Prostate gland (tissue), 2 donors: Measurements from ENCODE around the gene NEGR1. TPM values are rescaled to one million over a fixed set of nuclear protein-coding genes. Genes with fewer than 3 reads are reported as not detected.

Experiments
- DNase-seq: peaks from one replicate; pipeline ENCODE4 v3.0.0-alpha.2; 2019; ENCODE audit warnings: low spot score
- H3K27ac ChIP-seq, 2 donors: fragments of 200-600 bp; sonication (generic); 2 replicates each; pipeline ENCODE4 v1.5.1; 2017 to 2019
- H3K27me3 ChIP-seq: fragments of 200-600 bp; sonication (generic); replicated peaks from 2 replicates; pipeline ENCODE4 v1.5.1; 2019; ENCODE audit not compliant: insufficient read depth
- H3K36me3 ChIP-seq, 2 donors: fragments of 200-600 bp; sonication (generic); 1 replicate in 1 of 2; 2 replicates in 1 of 2; pipeline versions ENCODE4 v1.5.1 to v1.8.1; 2017 to 2019
- H3K4me1 ChIP-seq: fragments of 200-600 bp; sonication (generic); replicated peaks from 2 replicates; pipeline ENCODE4 v1.5.1; 2019
- H3K4me3 ChIP-seq, 2 donors: fragments of 200-600 bp; sonication (generic); 2 replicates each; pipeline ENCODE4 v1.5.1; 2017 to 2019
- H3K9me3 ChIP-seq: fragments of 200-600 bp; sonication (generic); 2 replicates; pipeline ENCODE4 v1.5.1; 2017
- POLR2A ChIP-seq: fragments of 450-650 bp; IDR thresholded peaks from one replicate; pipeline ENCODE4 v1.6.1; 2016; ENCODE audit warnings: antibody characterized with exemption, mild to moderate bottlenecking
- POLR2AphosphoS5 ChIP-seq: sonication (generic); formaldehyde crosslinking; IDR thresholded peaks from one replicate; pipeline ENCODE4 v1.6.1; 2017; ENCODE audit warnings: antibody characterized with exemption
- WGBS: methylation state at CpG from one replicate; pipeline ENCODE4 v1.1.5; 2018; 5-methylcytosine and 5-hydroxymethylcytosine counted together
- intact Hi-C: fragments of 100-400 bp; cut with DNase I; formaldehyde crosslinking; loops from one replicate; pipeline ENCODE4 v1.14.2; 2022
- total RNA-seq, 2 donors: library from RNA; depleted of rRNA; stranded (reverse); fragments of >200 nt; gene quantifications; one replicate each; pipeline ENCODE4 v1.1.0, GENCODE V29; 2016
- TF ChIP-seq, protein P1 (sequence below), 4 experiments: fragments of 200-600 bp in 2 of 4; fragments of 450-650 bp in 2 of 4; sonication (generic) in 2 of 4; IDR thresholded peaks; 1 replicate in 3 of 4; 2 replicates in 1 of 4; pipeline ENCODE4 v1.5.1; 2016 to 2019; ENCODE audit warnings: antibody characterized with exemption in 4 of 4, mild to moderate bottlenecking in 2 of 4, moderate library complexity in 2 of 4

Gene NEGR1
- total RNA-seq, 2 donors from 2014 or later: 2.3 to 7.6 TPM

DNA sequence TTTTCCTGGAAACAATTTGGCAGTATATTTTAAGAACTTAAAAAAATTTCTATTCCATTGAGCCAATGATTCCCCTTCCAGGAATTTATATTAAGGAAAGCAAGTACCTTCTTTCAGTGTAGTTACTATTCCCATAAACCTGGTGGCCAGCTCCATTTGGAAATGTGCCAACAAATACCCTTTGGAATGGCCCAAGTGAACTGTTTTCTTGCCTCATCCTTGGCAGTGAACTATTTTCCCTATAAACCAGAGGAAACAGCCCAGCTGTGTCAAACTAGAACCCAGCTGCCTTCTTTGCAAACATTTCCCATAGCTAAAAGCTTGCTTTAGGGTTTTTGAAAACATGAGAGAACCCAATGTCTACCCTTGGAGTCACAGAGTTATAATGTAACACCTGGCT, 496.9 kb downstream of the NEGR1 start:
- DNase-seq: no peak
- intact Hi-C loops: no loop called here
- TF ChIP-seq POLR2AphosphoS5 (no peak), POLR2A (no peak)
- TF ChIP-seq, protein P1, sequence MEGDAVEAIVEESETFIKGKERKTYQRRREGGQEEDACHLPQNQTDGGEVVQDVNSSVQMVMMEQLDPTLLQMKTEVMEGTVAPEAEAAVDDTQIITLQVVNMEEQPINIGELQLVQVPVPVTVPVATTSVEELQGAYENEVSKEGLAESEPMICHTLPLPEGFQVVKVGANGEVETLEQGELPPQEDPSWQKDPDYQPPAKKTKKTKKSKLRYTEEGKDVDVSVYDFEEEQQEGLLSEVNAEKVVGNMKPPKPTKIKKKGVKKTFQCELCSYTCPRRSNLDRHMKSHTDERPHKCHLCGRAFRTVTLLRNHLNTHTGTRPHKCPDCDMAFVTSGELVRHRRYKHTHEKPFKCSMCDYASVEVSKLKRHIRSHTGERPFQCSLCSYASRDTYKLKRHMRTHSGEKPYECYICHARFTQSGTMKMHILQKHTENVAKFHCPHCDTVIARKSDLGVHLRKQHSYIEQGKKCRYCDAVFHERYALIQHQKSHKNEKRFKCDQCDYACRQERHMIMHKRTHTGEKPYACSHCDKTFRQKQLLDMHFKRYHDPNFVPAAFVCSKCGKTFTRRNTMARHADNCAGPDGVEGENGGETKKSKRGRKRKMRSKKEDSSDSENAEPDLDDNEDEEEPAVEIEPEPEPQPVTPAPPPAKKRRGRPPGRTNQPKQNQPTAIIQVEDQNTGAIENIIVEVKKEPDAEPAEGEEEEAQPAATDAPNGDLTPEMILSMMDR (IDR thresholded peaks at IDR 0.05): no peak

DNA sequence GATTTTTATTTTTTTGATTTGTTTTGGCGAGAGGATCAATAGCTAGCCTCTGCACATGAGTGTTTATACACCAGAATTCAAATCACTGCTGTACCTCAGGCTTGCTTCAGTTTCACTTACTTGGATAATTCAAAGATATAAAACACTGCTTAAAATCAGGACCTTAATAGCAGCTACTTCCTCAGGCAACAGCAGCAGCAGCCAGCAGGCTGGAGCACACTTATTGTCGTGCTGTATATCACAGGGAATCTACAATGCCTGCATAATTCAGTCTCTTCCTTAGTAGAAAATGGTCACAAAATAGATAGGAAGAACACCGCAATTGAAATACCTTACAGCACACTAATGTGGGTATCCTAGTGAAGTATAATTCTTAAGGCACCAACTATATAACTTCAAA, 497.3 kb downstream of the NEGR1 start:
- H3K9me3 ChIP-seq: no peaks in the 10 kb centered on the region
- no peak overlapping the region for H3K27ac ChIP-seq
- H3K27me3 ChIP-seq: no peaks in the 10 kb centered on the region
- DNase-seq: no peak
- no peaks in the 10 kb centered on the region for H3K36me3 ChIP-seq
- intact Hi-C loops: no loop called here
- 47% methylated on average over 3 of the region's 3 CpGs for WGBS
- no peaks in the 10 kb centered on the region for H3K4me1 ChIP-seq
- TF ChIP-seq POLR2A (no peak), POLR2AphosphoS5 (no peak)
- TF ChIP-seq, protein P1 (IDR thresholded peaks at IDR 0.05): no peak
- no peak overlapping the region for H3K4me3 ChIP-seq

More for the DNA sequence above, 496.9 kb downstream of the NEGR1 start:
- H3K4me1 ChIP-seq: no peaks in the 10 kb centered on the region
- H3K9me3 ChIP-seq: no peaks in the 10 kb centered on the region
- H3K4me3 ChIP-seq: no peak overlapping the region
- no peaks in the 10 kb centered on the region for H3K36me3 ChIP-seq
- H3K27ac ChIP-seq: no peak overlapping the region
- no peaks in the 10 kb centered on the region for H3K27me3 ChIP-seq

DNA sequence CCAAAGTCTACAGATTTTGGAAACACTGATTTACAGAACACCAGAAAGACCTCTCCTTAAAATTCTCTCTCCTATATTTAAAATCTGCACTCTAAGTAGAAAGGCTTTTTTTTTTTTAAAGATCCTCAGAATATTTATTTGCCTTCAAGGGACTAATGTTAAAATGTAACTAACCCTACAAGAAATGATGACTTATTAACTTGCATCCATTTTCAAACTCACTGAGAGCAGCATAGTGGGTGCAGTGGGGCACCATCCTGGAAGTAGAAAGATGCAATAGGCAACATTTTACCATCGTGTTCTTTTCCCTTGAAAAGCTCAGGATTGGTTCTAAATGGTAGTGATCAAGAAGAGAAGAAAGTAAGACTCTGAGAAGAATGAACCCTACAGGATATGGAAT, 498.1 kb downstream of the NEGR1 start:
- TF ChIP-seq, protein P1 (IDR thresholded peaks at IDR 0.05): no peak
- no peak overlapping the region for H3K4me3 ChIP-seq
- H3K36me3 ChIP-seq: no peaks in the 10 kb centered on the region
- WGBS: 98% methylated on average over 1 of the region's 1 CpG
- intact Hi-C loops: no loop called here
- no peaks in the 10 kb centered on the region for H3K4me1 ChIP-seq
- no peaks in the 10 kb centered on the region for H3K27me3 ChIP-seq
- H3K9me3 ChIP-seq: no peaks in the 10 kb centered on the region
- H3K27ac ChIP-seq: no peak overlapping the region
- no peak for DNase-seq

DNA sequence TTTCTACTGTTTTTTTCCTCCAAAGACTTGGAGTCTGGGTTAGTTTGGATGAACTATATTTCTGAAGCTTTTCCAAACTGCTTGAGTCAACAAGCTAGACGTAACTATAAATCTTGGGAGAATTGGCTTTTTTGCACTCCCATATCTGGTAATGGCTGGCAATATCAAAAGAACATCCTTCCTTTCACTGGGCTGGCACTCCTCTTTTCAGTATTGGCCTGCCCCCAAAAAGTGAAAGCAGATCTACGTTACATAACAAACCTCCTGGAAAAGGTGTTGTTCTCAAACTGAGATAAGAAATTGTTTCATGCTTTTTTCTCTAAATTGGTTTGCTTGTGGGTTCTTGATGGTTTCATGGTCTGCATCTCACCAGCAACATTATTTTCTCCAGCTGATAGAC, 499.3 kb downstream of the NEGR1 start:
- H3K4me1 ChIP-seq: no peaks in the 10 kb centered on the region
- H3K27ac ChIP-seq: no peak overlapping the region
- intact Hi-C loops: no loop called here
- WGBS: 18% methylated on average over 2 of the region's 2 CpGs
- H3K36me3 ChIP-seq: no peaks in the 10 kb centered on the region
- H3K27me3 ChIP-seq: no peaks in the 10 kb centered on the region
- H3K4me3 ChIP-seq: no peak overlapping the region
- TF ChIP-seq POLR2A: no peak
- no peak for DNase-seq
- H3K9me3 ChIP-seq: no peaks in the 10 kb centered on the region

DNA sequence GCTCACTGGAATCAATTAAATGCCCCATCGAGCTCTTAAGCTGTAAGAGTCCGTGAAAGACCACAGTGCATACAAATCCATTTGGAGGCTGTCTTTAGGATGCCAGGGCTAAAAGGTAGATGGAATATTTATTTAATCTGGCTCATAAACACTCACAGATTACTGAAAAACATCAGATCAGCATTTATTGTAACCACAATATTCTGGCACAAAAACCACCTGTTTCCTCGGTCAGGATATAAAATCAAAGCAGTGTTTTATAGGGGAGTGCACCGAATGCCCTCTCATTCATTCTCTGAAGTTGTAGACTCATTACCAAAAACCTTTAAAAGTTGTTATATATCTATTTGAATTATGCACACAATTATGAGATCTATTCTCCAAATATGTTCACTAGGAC, 500.9 kb downstream of the NEGR1 start:
- TF ChIP-seq, protein P1 (IDR thresholded peaks at IDR 0.05): no peak
- TF ChIP-seq POLR2AphosphoS5 (no peak), POLR2A (no peak)
- no peak for DNase-seq
- WGBS: 28% methylated on average over 4 of the region's 4 CpGs
- no peaks in the 10 kb centered on the region for H3K27me3 ChIP-seq
- no peaks in the 10 kb centered on the region for H3K36me3 ChIP-seq
- H3K9me3 ChIP-seq: no peaks in the 10 kb centered on the region
- no peak overlapping the region for H3K4me3 ChIP-seq
- H3K27ac ChIP-seq: no peak overlapping the region
- intact Hi-C loops: no loop called here
- no peaks in the 10 kb centered on the region for H3K4me1 ChIP-seq
